Right lobe of liver (tissue), 6 donors: ENCODE measurements around the gene TARM1. TPM values are rescaled to one million over a fixed set of nuclear protein-coding genes. Genes with fewer than 3 reads are reported as not detected.

Source experiments
- ATAC-seq, 4 donors: fragments of 200-7000 bp; cut with Tn5 transposase; one replicate each; pipeline ENCODE4 v1.9.1; 2020; ENCODE audit warnings: mild to moderate bottlenecking in 4 of 4, moderate library complexity in 4 of 4
- DNase-seq, 3 donors: peaks; one replicate each; pipeline ENCODE4 v3.0.0-alpha.2; 2020
- H3K27ac ChIP-seq, 3 donors: fragments of 200-600 bp; one replicate each; pipeline ENCODE4 v1.8.0; 2022
- H3K27me3 ChIP-seq, 2 donors: fragments of 200-600 bp; one replicate each; pipeline ENCODE4 v1.8.0; 2022
- H3K36me3 ChIP-seq, 4 donors: fragments of 200-600 bp; sonication (generic) in 1 of 4; one replicate each; pipeline versions ENCODE4 v1.5.1 to v1.8.0; 2017 to 2022; ENCODE audit warnings: control low read depth in 1 of 4
- H3K4me1 ChIP-seq, 4 donors: fragments of 200-600 bp; sonication (generic) in 1 of 4; one replicate each; pipeline versions ENCODE4 v1.5.1 to v1.8.0; 2017 to 2022; ENCODE audit warnings: control low read depth in 1 of 4
- H3K4me3 ChIP-seq, 3 donors: fragments of 200-600 bp; one replicate each; pipeline ENCODE4 v1.8.0; 2022
- H3K9me3 ChIP-seq, 4 donors: fragments of 200-600 bp; sonication (generic) in 1 of 4; one replicate each; pipeline versions ENCODE4 v1.5.1 to v1.8.0; 2017 to 2022; ENCODE audit warnings: control low read depth in 1 of 4
- CTCF ChIP-seq, 4 donors: fragments of 200-600 bp in 3 of 4; fragments of 450-650 bp in 1 of 4; IDR thresholded peaks; one replicate each; pipeline versions ENCODE4 v1.5.1 to v1.8.0; 2016 to 2022; ENCODE audit warnings: antibody characterized with exemption in 4 of 4, mild to moderate bottlenecking in 2 of 4
- POLR2A ChIP-seq: fragments of 450-650 bp; IDR thresholded peaks from one replicate; pipeline ENCODE4 v1.6.1; 2017; ENCODE audit warnings: antibody characterized with exemption, mild to moderate bottlenecking
- WGBS: methylation state at CpG from one replicate; pipeline ENCODE4 v1.1.6; 2018; ENCODE audit warnings: low coverage, low lambda C conversion rate; ENCODE audit not compliant: insufficient coverage; ENCODE audit errors: missing lambda C conversion rate; 5-methylcytosine and 5-hydroxymethylcytosine counted together
- intact Hi-C, 2 donors: fragments of 100-400 bp; cut with DNase I; formaldehyde crosslinking; loops; one replicate each; pipeline versions ENCODE4 v1.11.2 to v1.14.1; 2022
- total RNA-seq, 6 experiments: library from RNA; depleted of rRNA in 2 of 6; stranded (reverse); fragments of >200 nt in 2 of 6; fragmentation: NEBNext Ultra II Directional in 3 of 6; extraction: Animal tissue kit (Norgen Biotek cat#: 25700) in 3 of 6; gene quantifications; one replicate each; pipeline versions ENCODE4 v1.1.0 to v1.2.4, GENCODE V29; 2016 to 2023
- donor health status: DM: no; HTN: yes; CAD: no.
- donor health status: DM: no; HTN: no; CAD: no.
- donor health status: DM: no; HTN: no; CAD: no.
- donor health status: DM: no; HTN: yes; CAD: no.
- donor health status: DM: no; HTN: yes; CAD: no.

The TARM1 gene
- total RNA-seq, 6 experiments from 2014 or later: not detected

GRCh38 chr19:54035215-54036178, 45.7 kb downstream of the TARM1 start:
- intact Hi-C loops: no loop called here
- WGBS: 46% methylated on average over 4 of the region's 4 CpGs
- no peaks in the 10 kb centered on the region for H3K27me3 ChIP-seq

GRCh38 chr19:54030895-54031586, 50.1 kb downstream of the TARM1 start:
- intact Hi-C loops: no loop called here
- no peak overlapping the region for H3K27ac ChIP-seq
- no peak for ATAC-seq
- no peaks in the 10 kb centered on the region for H3K4me1 ChIP-seq
- DNase-seq: no peak
- peak in 2 of 4 donors; percentile 11 to 15 for TF ChIP-seq CTCF (IDR thresholded peaks at IDR 0.05)
- no peak for TF ChIP-seq POLR2A
- no peaks in the 10 kb centered on the region for H3K27me3 ChIP-seq
- H3K36me3 ChIP-seq: no peaks in the 10 kb centered on the region
- WGBS: 19% methylated on average over 13 of the region's 13 CpGs
- H3K4me3 ChIP-seq: no peak overlapping the region
- no peaks in the 10 kb centered on the region for H3K9me3 ChIP-seq

More at GRCh38 chr19:54035215-54036178, 45.7 kb downstream of the TARM1 start:
- TF ChIP-seq POLR2A (no peak), CTCF (IDR thresholded peaks at IDR 0.05) (no peak)
- no peak for ATAC-seq
- no peak overlapping the region for H3K4me3 ChIP-seq
- H3K27ac ChIP-seq: no peak overlapping the region
- no peak for DNase-seq
- H3K4me1 ChIP-seq: no peaks in the 10 kb centered on the region
- H3K9me3 ChIP-seq: no peaks in the 10 kb centered on the region
- H3K36me3 ChIP-seq: no peaks in the 10 kb centered on the region

- TF ChIP-seq CTCF (IDR thresholded peaks at IDR 0.05): peak; percentile 41 to 53 (median 48)
- no peak for TF ChIP-seq POLR2A
- DNase-seq (peak in 2 of 3 donors; percentile 41 to 53), ATAC-seq (peak; percentile 57 to 75 (median 66))
- intact Hi-C loops: loop anchor here (10.0 kb wide), 2 partner anchors 175 to 185 kb away; no protein-coding TSS in a partner anchor
- Histone ChIP-seq H3K4me1 (no peaks in the 10 kb centered on the region), H3K4me3 (no peak overlapping the region), H3K27me3 (no peaks in the 10 kb centered on the region), H3K36me3 (no peaks in the 10 kb centered on the region), H3K27ac (no peak overlapping the region), H3K9me3 (no peaks in the 10 kb centered on the region)
- WGBS: 18% methylated on average over 9 of the region's 9 CpGs
These were observed 51.2 kb downstream of the TARM1 start for GRCh38 chr19:54029930-54030490.

- 50% methylated on average over 3 of the region's 3 CpGs for WGBS
- Histone ChIP-seq H3K4me3 (no peak overlapping the region), H3K9me3 (no peaks in the 10 kb centered on the region), H3K27me3 (no peaks in the 10 kb centered on the region), H3K4me1 (no peaks in the 10 kb centered on the region), H3K27ac (no peak overlapping the region), H3K36me3 (no peaks in the 10 kb centered on the region)
- no peak for ATAC-seq
- DNase-seq: no peak
- TF ChIP-seq POLR2A (no peak), CTCF (IDR thresholded peaks at IDR 0.05) (no peak)
- intact Hi-C loops: loop anchor here (10.0 kb wide), 2 partner anchors 174 to 184 kb away; no protein-coding TSS in a partner anchor
These were observed 51.9 kb downstream of the TARM1 start for GRCh38 chr19:54029301-54029700.
